H1 (cell line): ENCODE measurements around the gene DHCR24. TPM values are rescaled to one million over a fixed set of nuclear protein-coding genes. Genes with fewer than 3 reads are reported as not detected.

Experiments
- CTCF ChIA-PET: fragments of 300-600 bp; sonication (Branson Sonifier 250); formaldehyde crosslinking; loops from one replicate; lab custom pipeline; 2021; ENCODE audit not compliant: partially characterized antibody; lab: Charles Lee
- POLR2A ChIA-PET: fragments of 300-600 bp; sonication (Branson Sonifier 250); formaldehyde crosslinking; loops from one replicate; lab custom pipeline; 2021; ENCODE audit warnings: inconsistent platforms; ENCODE audit not compliant: partially characterized antibody; lab: Charles Lee
- DNase-seq, 2 experiments: peaks; one replicate each; pipeline versions ENCODE4 v3.0.0 to v3.0.0-alpha.2; 2010 to 2022; ENCODE audit warnings: low spot score in 2 of 2, low read depth in 1 of 2, mixed read lengths in 1 of 2
- FAIRE-seq: peaks from 2 replicates; lab custom pipeline; 2011; peaks lifted over from hg19 to GRCh38; lab: Jason Lieb, UNC
- H2AFZ ChIP-seq: 2 replicates; pipeline ENCODE4 v1.8.1; 2012; ENCODE audit warnings: low read length, inconsistent platforms
- H2AK5ac ChIP-seq: 2 replicates; pipeline ENCODE4 v1.6.1; 2013; ENCODE audit warnings: low read depth, low read length
- H2BK120ac ChIP-seq: replicated peaks from 2 replicates; pipeline ENCODE3; 2013; ENCODE audit warnings: low read depth, low read length, inconsistent platforms
- H2BK12ac ChIP-seq: 2 replicates; pipeline ENCODE4 v1.6.1; 2013; ENCODE audit warnings: low read depth, low read length
- H2BK15ac ChIP-seq: 2 replicates; pipeline ENCODE4 v1.6.1; 2013; ENCODE audit warnings: low read length
- H2BK20ac ChIP-seq: 2 replicates; pipeline ENCODE4 v1.6.1; 2013; ENCODE audit warnings: low read length
- H2BK5ac ChIP-seq: 2 replicates; pipeline ENCODE4 v1.6.1; 2013; ENCODE audit warnings: low read depth, low read length
- H3K14ac ChIP-seq: 2 replicates; pipeline ENCODE4 v1.6.1; 2013; ENCODE audit warnings: inconsistent platforms; ENCODE audit not compliant: insufficient read length
- H3K18ac ChIP-seq: 2 replicates; pipeline ENCODE4 v1.6.1; 2013; ENCODE audit warnings: low read length; ENCODE audit errors: extremely low read depth
- H3K23ac ChIP-seq: 2 replicates; pipeline ENCODE4 v1.6.1; 2013; ENCODE audit warnings: inconsistent platforms; ENCODE audit not compliant: insufficient read length
- H3K23me2 ChIP-seq: 2 replicates; pipeline ENCODE4 v1.6.1; 2013; ENCODE audit warnings: low read depth, low read length
- H3K27ac ChIP-seq: 2 replicates; pipeline ENCODE4 v1.6.1; 2011; ENCODE audit warnings: low read depth, low read length, inconsistent platforms
- H3K27me3 ChIP-seq, 4 experiments: replicated peaks in 1 of 4; 1 replicate in 1 of 4; 2 replicates in 3 of 4; pipeline versions ENCODE4 v1.6.1 to v1.8.1; 2011 to 2013; ENCODE audit warnings: low read length in 3 of 4, mild to moderate bottlenecking in 3 of 4, inconsistent platforms in 2 of 4, mixed read lengths in 2 of 4, moderate library complexity in 1 of 4; ENCODE audit not compliant: control insufficient read depth in 3 of 4, insufficient read depth in 3 of 4; ENCODE audit errors: extremely low read depth in 1 of 4
- H3K36me3 ChIP-seq, 4 experiments: 2 replicates each; pipeline versions ENCODE4 v1.6.1 to v1.8.1; 2011 to 2013; ENCODE audit warnings: mild to moderate bottlenecking in 4 of 4, low read length in 3 of 4, moderate library complexity in 2 of 4, control low read depth in 1 of 4, inconsistent platforms in 1 of 4; ENCODE audit not compliant: insufficient read depth in 4 of 4, control insufficient read depth in 2 of 4
- H3K4ac ChIP-seq: replicated peaks from 2 replicates; pipeline ENCODE3; 2013; ENCODE audit warnings: low read length, low read depth, mixed read lengths, inconsistent platforms; ENCODE audit not compliant: insufficient read length
- H3K4me1 ChIP-seq, 4 experiments: replicated peaks in 1 of 4; 1 replicate in 1 of 4; 2 replicates in 3 of 4; pipeline versions ENCODE4 v1.6.1 to v1.8.1; 2011 to 2013; ENCODE audit warnings: low read length in 3 of 4, inconsistent platforms in 2 of 4, mixed read lengths in 1 of 4; ENCODE audit not compliant: insufficient read depth in 4 of 4, control insufficient read depth in 3 of 4
- H3K4me2 ChIP-seq, 2 experiments: 2 replicates each; pipeline versions ENCODE4 v1.6.1 to v1.8.1; 2011 to 2013; ENCODE audit warnings: low read depth in 2 of 2, low read length in 2 of 2, control low read depth in 1 of 2, inconsistent platforms in 1 of 2, mild to moderate bottlenecking in 1 of 2; ENCODE audit not compliant: insufficient read depth in 1 of 2
- H3K4me3 ChIP-seq, 4 experiments: fragments of 200-600, 300-600 bp in 1 of 4; sonication (generic), shearing (Covaris generic), sonication (Bioruptor Twin) in 1 of 4; 2 replicates each; pipeline versions ENCODE4 v1.5.1 to v1.8.1; 2011 to 2016; ENCODE audit warnings: low read length in 4 of 4, low read depth in 3 of 4, control low read depth in 2 of 4, inconsistent platforms in 2 of 4, mild to moderate bottlenecking in 2 of 4, mixed read lengths in 1 of 4, moderate library complexity in 1 of 4; ENCODE audit not compliant: insufficient read depth in 2 of 4; ENCODE audit errors: extremely low read depth in 1 of 4
- H3K56ac ChIP-seq: replicated peaks from 2 replicates; pipeline ENCODE3; 2013; ENCODE audit warnings: low read depth, mild to moderate bottlenecking, mixed read lengths, low read length, inconsistent platforms; ENCODE audit not compliant: insufficient read length
- H3K79me1 ChIP-seq: 2 replicates; pipeline ENCODE4 v1.6.1; 2013; ENCODE audit warnings: low read depth, low read length, control low read depth
- H3K79me2 ChIP-seq, 2 experiments: 2 replicates each; pipeline versions ENCODE4 v1.6.1 to v1.8.1; 2012 to 2013; ENCODE audit warnings: low read length in 2 of 2, mild to moderate bottlenecking in 2 of 2, inconsistent platforms in 1 of 2; ENCODE audit not compliant: insufficient read depth in 2 of 2, control insufficient read depth in 1 of 2
- H3K9ac ChIP-seq, 4 experiments: replicated peaks in 1 of 4; 1 replicate in 1 of 4; 2 replicates in 3 of 4; pipeline versions ENCODE4 v1.6.1 to v1.8.1; 2011 to 2013; ENCODE audit warnings: low read depth in 3 of 4, low read length in 3 of 4, control low read depth in 2 of 4, mild to moderate bottlenecking in 2 of 4, moderate library complexity in 2 of 4, inconsistent platforms in 1 of 4; ENCODE audit errors: extremely low read depth in 1 of 4
- H3K9me3 ChIP-seq, 2 experiments: 2 replicates each; pipeline versions ENCODE4 v1.6.1 to v1.8.1; 2012 to 2013; ENCODE audit warnings: mild to moderate bottlenecking in 2 of 2, moderate library complexity in 2 of 2, control low read depth in 1 of 2, inconsistent platforms in 1 of 2, low read depth in 1 of 2, low read length in 1 of 2, mixed read lengths in 1 of 2; ENCODE audit not compliant: insufficient read depth in 2 of 2
- H4K20me1 ChIP-seq, 2 experiments: replicated peaks in 1 of 2; 2 replicates each; pipeline versions ENCODE3 to v1.8.1; 2011 to 2013; ENCODE audit warnings: inconsistent platforms in 2 of 2, low read length in 2 of 2, mild to moderate bottlenecking in 1 of 2; ENCODE audit not compliant: insufficient read depth in 2 of 2, control insufficient read depth in 1 of 2
- H4K5ac ChIP-seq: 2 replicates; pipeline ENCODE4 v1.6.1; 2013; ENCODE audit warnings: low read length, low read depth, mixed read lengths, inconsistent platforms; ENCODE audit not compliant: insufficient read length
- H4K8ac ChIP-seq: 2 replicates; pipeline ENCODE4 v1.8.0; 2013; ENCODE audit warnings: mild to moderate bottlenecking, moderate library complexity, low read length, inconsistent platforms; ENCODE audit not compliant: insufficient read depth; ENCODE audit errors: extremely low read depth
- H4K91ac ChIP-seq: replicated peaks from 2 replicates; pipeline ENCODE3; 2013; ENCODE audit warnings: low read length, mixed read lengths, inconsistent platforms; ENCODE audit not compliant: insufficient read length
- CHD1 ChIP-seq: IDR thresholded peaks from 2 replicates; pipeline ENCODE4 v1.6.1; 2012; ENCODE audit warnings: low read depth, low read length, improper control_type of control experiment
- CHD2 ChIP-seq: IDR thresholded peaks from 2 replicates; pipeline ENCODE4 v1.6.1; 2012; ENCODE audit warnings: low read length, improper control_type of control experiment
- CTBP2 ChIP-seq: IDR thresholded peaks from 2 replicates; pipeline ENCODE4 v1.7.0; 2011; ENCODE audit warnings: borderline replicate concordance, mild to moderate bottlenecking, moderate library complexity, mixed read lengths, low read length; ENCODE audit not compliant: insufficient read depth, insufficient read length
- EGR1 ChIP-seq: IDR thresholded peaks from 2 replicates; pipeline ENCODE4 v1.6.1; 2011; ENCODE audit warnings: low read depth, low read length, borderline replicate concordance
- JUND ChIP-seq: IDR thresholded peaks from 2 replicates; pipeline ENCODE4 v1.6.1; 2011; ENCODE audit warnings: mild to moderate bottlenecking, improper control_type of control experiment, low read length
- KDM4A ChIP-seq: IDR thresholded peaks from one replicate; pipeline ENCODE4 v1.7.1; 2012; ENCODE audit warnings: low read depth, mild to moderate bottlenecking, moderate library complexity, low read length, inconsistent platforms; ENCODE audit not compliant: severe bottlenecking
- MAFK ChIP-seq: IDR thresholded peaks from 2 replicates; pipeline ENCODE4 v1.6.1; 2012; ENCODE audit warnings: low read depth, mild to moderate bottlenecking, improper control_type of control experiment, low read length
- MAX ChIP-seq: IDR thresholded peaks from 2 replicates; pipeline ENCODE4 v1.6.1; 2012; ENCODE audit warnings: inconsistent platforms
- POLR2AphosphoS5 ChIP-seq: IDR thresholded peaks from 2 replicates; pipeline ENCODE4 v1.6.1; 2011; ENCODE audit warnings: low read depth, low read length
- RXRA ChIP-seq: IDR thresholded peaks from 2 replicates; pipeline ENCODE4 v1.6.1; 2011; ENCODE audit warnings: low read depth, mild to moderate bottlenecking, low read length, moderate library complexity; ENCODE audit not compliant: insufficient read depth
- SIX5 ChIP-seq: IDR thresholded peaks from 2 replicates; pipeline ENCODE4 v1.6.1; 2011; ENCODE audit warnings: mild to moderate bottlenecking, low read depth, low read length
- SP2 ChIP-seq: IDR thresholded peaks from 2 replicates; pipeline ENCODE4 v1.6.1; 2012; ENCODE audit warnings: mild to moderate bottlenecking, low read length, inconsistent platforms
- SRF ChIP-seq: IDR thresholded peaks from 2 replicates; pipeline ENCODE4 v1.6.1; 2011; ENCODE audit warnings: mild to moderate bottlenecking, low read depth, low read length, moderate library complexity
- USF2 ChIP-seq: IDR thresholded peaks from 2 replicates; pipeline ENCODE4 v1.6.1; 2011; ENCODE audit warnings: low read length, improper control_type of control experiment
- WGBS, 2 experiments: shearing (Covaris generic) in 1 of 2; methylation state at CpG; one replicate each; pipeline versions ENCODE4 v1.1.6 to v1.1.7; 2013 to 2015; ENCODE audit warnings: low lambda C conversion rate in 2 of 2, mixed read lengths in 2 of 2, inconsistent platforms in 1 of 2, low coverage in 1 of 2, missing lambda C conversion rate in 1 of 2; ENCODE audit not compliant: insufficient replicate concordance in 2 of 2, insufficient coverage in 1 of 2, insufficient read length in 1 of 2; ENCODE audit errors: extremely low coverage in 1 of 2, missing lambda C conversion rate in 1 of 2; 5-methylcytosine and 5-hydroxymethylcytosine counted together
- polyA plus RNA-seq, 7 experiments: library from polyadenylated mRNA; depleted of rRNA in 3 of 7; stranded (reverse) in 5 of 7; unstranded in 2 of 7; fragments of >200 nt in 5 of 7; fragments of 200-250 nt in 2 of 7; gene quantifications; 1 replicate in 5 of 7; 2 replicates in 1 of 7; 4 replicates in 1 of 7; pipeline versions ENCODE4 v1.2.1 to v1.2.3, GENCODE V29; 2011 to 2013; ENCODE audit warnings: missing spikeins in 2 of 7, mixed read lengths in 2 of 7
- total RNA-seq: library from RNA; stranded (reverse); fragmentation: NEBNext Ultra II Directional; extraction: Animal tissue kit (Norgen Biotek cat#: 25700); gene quantifications from 2 replicates; pipeline ENCODE4 v1.2.1, GENCODE V29; 2021

DHCR24 gene
- total and polyA plus RNA-seq, 2 of the 8 experiments (the other 6 are each of a cell fraction or from before 2014, with no cell fraction given): 370 to 419 TPM

- 90% methylated on average over 9 of the region's 9 CpGs; no CpG with 5 or more reads in 1 of the 2 experiments for WGBS, 2 experiments
- H3K79me2 ChIP-seq: no peaks in the 10 kb centered on the region
- H3K4me2 ChIP-seq: no peak overlapping the region
- no peak overlapping the region for H3K27ac ChIP-seq
- no peaks in the 10 kb centered on the region for H3K23me2 ChIP-seq
- ChIA-PET CTCF (interaction anchor here (0.5 to 1.3 kb wide), 10 partner anchors 9 to 892 kb away, joined by 3 to 4 read pairs (median 3); no protein-coding TSS in a partner anchor), POLR2A (interaction anchor here (1.2 to 1.9 kb wide), 2 partner anchors 8 to 10 kb away, joined by 5 to 6 read pairs; no protein-coding TSS in a partner anchor)
- H3K9me3 ChIP-seq: no peaks in the 10 kb centered on the region
- H4K20me1 ChIP-seq: peaks cover 10 to 25% of the 10 kb centered on the region in 2 experiments
- no peak overlapping the region for H4K5ac ChIP-seq
- no peak overlapping the region for H4K8ac ChIP-seq
- no peak overlapping the region for H3K56ac ChIP-seq
- H3K9ac ChIP-seq: no peak overlapping the region
- no peak overlapping the region for H2BK12ac ChIP-seq
- FAIRE-seq (no peak), DNase-seq (no peak)
- H3K79me1 ChIP-seq: no peaks in the 10 kb centered on the region
- peaks cover 39 to 76% (median 66%) of the 10 kb centered on the region in 4 experiments for H3K36me3 ChIP-seq
- H2BK20ac ChIP-seq: no peak overlapping the region
- no peaks in the 10 kb centered on the region for H3K4me1 ChIP-seq
- no peak overlapping the region for H4K91ac ChIP-seq
- H2AK5ac ChIP-seq: no peak overlapping the region
- no peak overlapping the region for H3K23ac ChIP-seq
- no peaks in the 10 kb centered on the region for H3K27me3 ChIP-seq
- no peak overlapping the region for H3K14ac ChIP-seq
- no peak overlapping the region for H2BK120ac ChIP-seq
- H2AFZ ChIP-seq: no peak overlapping the region
- H2BK15ac ChIP-seq: no peak overlapping the region
- no peak overlapping the region for H3K4me3 ChIP-seq
- no peak overlapping the region for H2BK5ac ChIP-seq
- H3K18ac ChIP-seq: no peak overlapping the region
- no peak overlapping the region for H3K4ac ChIP-seq
- TF ChIP-seq RXRA (no peak), POLR2AphosphoS5 (no peak), EGR1 (no peak), SRF (no peak), CHD2 (no peak), SP2 (no peak), CHD1 (no peak), MAX (no peak), KDM4A (no peak), CTBP2 (no peak), JUND (no peak), USF2 (no peak), SIX5 (no peak), MAFK (no peak)
Observed at GRCh38 chr1:54851406-54851805, 35.6 kb downstream of the DHCR24 start.
